Stimulated activated naive B cell treated with anti-CD40 and anti-IgM and Interleukin-4, amounts not matched to agents 10 μg/mL and 1 μg/mL and 100 μg/mL, for 72 hours (primary cell): Measurements from ENCODE around the gene CAMTA1.
"Not testable (repeated sequence)": the region's sequence is repeated elsewhere in the genome, so short reads cannot be mapped to it uniquely, and the experiment has no call there.

Experiments
- ATAC-seq, 2 donors: fragments of 150-1000 bp; cut with Tn5 transposase; replicated peaks; 2 replicates each; pipeline ENCODE4 v1.10.0; 2021; ENCODE audit warnings: moderate library complexity in 1 of 2
- DNase-seq: peaks from one replicate; pipeline ENCODE4 v3.0.0; 2021
- H3K27ac Mint-ChIP-seq: one replicate; pipeline ENCODE4 v1.8.0; 2022; ENCODE audit warnings: mild to moderate bottlenecking, mixed read lengths
- H3K27me3 Mint-ChIP-seq, 2 donors: one replicate each; pipeline ENCODE4 v1.8.0; 2022; ENCODE audit warnings: mixed read lengths in 2 of 2
- H3K36me3 Mint-ChIP-seq, 2 donors: one replicate each; pipeline ENCODE4 v1.8.0; 2022; ENCODE audit warnings: mixed read lengths in 2 of 2, mild to moderate bottlenecking in 1 of 2
- H3K4me1 Mint-ChIP-seq, 2 donors: one replicate each; pipeline ENCODE4 v1.8.0; 2022; ENCODE audit warnings: mixed read lengths in 2 of 2, mild to moderate bottlenecking in 1 of 2
- H3K4me3 Mint-ChIP-seq, 2 donors: one replicate each; pipeline ENCODE4 v1.8.0; 2022; ENCODE audit warnings: mild to moderate bottlenecking in 2 of 2, mixed read lengths in 2 of 2, moderate library complexity in 1 of 2
- H3K9me3 Mint-ChIP-seq, 2 donors: one replicate each; pipeline ENCODE4 v1.8.0; 2022; ENCODE audit warnings: mixed read lengths in 2 of 2, mild to moderate bottlenecking in 1 of 2

Gene CAMTA1

GRCh38 chr1:7684861-7685635, 899.8 kb downstream of the CAMTA1 start:
- no peak for DNase-seq
- H3K27ac Mint-ChIP-seq: no peak overlapping the region
- no peaks in the 10 kb centered on the region for H3K36me3 Mint-ChIP-seq
- H3K9me3 Mint-ChIP-seq: no peaks in the 10 kb centered on the region
- no peaks in the 10 kb centered on the region for H3K4me1 Mint-ChIP-seq
- H3K4me3 Mint-ChIP-seq: no peak overlapping the region
- no peak for ATAC-seq
- H3K27me3 Mint-ChIP-seq: peaks cover 15 to 32% of the 10 kb centered on the region in 2 donors

GRCh38 chr1:7686301-7686850, 901.1 kb downstream of the CAMTA1 start:
- DNase-seq (no peak), ATAC-seq (no peak)
- H3K9me3 Mint-ChIP-seq: peaks cover 0 to 4% of the 10 kb centered on the region in 2 donors
- H3K36me3 Mint-ChIP-seq: peaks cover under 1 to 4% of the 10 kb centered on the region in 2 donors
- no peak overlapping the region for H3K4me3 Mint-ChIP-seq
- no peaks in the 10 kb centered on the region for H3K4me1 Mint-ChIP-seq
- peaks cover 18 to 27% of the 10 kb centered on the region in 2 donors for H3K27me3 Mint-ChIP-seq
- no peak overlapping the region for H3K27ac Mint-ChIP-seq

- Mint-ChIP-seq H3K27me3 (peaks cover 25 to 27% of the 10 kb centered on the region in 2 donors), H3K9me3 (peaks cover 3 to 10% of the 10 kb centered on the region in 2 donors), H3K36me3 (peaks cover 3 to 6% of the 10 kb centered on the region in 2 donors), H3K4me1 (no peaks in the 10 kb centered on the region), H3K27ac (no peak overlapping the region), H3K4me3 (no peak overlapping the region)
- ATAC-seq (no peak), DNase-seq (no peak)
Measured at GRCh38 chr1:7687411-7687810, 902.2 kb downstream of the CAMTA1 start.

GRCh38 chr1:7688659-7689058, 903.4 kb downstream of the CAMTA1 start:
- Mint-ChIP-seq H3K4me3 (no peak overlapping the region), H3K36me3 (peaks cover 3 to 10% of the 10 kb centered on the region in 2 donors), H3K27me3 (peaks cover 35 to 39% of the 10 kb centered on the region in 2 donors), H3K4me1 (no peaks in the 10 kb centered on the region), H3K27ac (no peak overlapping the region), H3K9me3 (peaks cover 14 to 19% of the 10 kb centered on the region in 2 donors)
- DNase-seq: no peak
- no peak for ATAC-seq

GRCh38 chr1:7689307-7689706, 904.1 kb downstream of the CAMTA1 start:
- H3K27ac Mint-ChIP-seq: not testable (repeated sequence)

GRCh38 chr1:7690076-7690475, 904.8 kb downstream of the CAMTA1 start:
- H3K9me3 Mint-ChIP-seq: peaks cover 17 to 24% of the 10 kb centered on the region in 2 donors
- H3K36me3 Mint-ChIP-seq: peaks cover 7 to 14% of the 10 kb centered on the region in 2 donors
- DNase-seq (no peak), ATAC-seq (no peak)
- H3K27me3 Mint-ChIP-seq: peaks cover 43 to 44% of the 10 kb centered on the region in 2 donors
- H3K4me3 Mint-ChIP-seq: no peak overlapping the region
- no peak overlapping the region for H3K27ac Mint-ChIP-seq
- H3K4me1 Mint-ChIP-seq: no peaks in the 10 kb centered on the region

More at GRCh38 chr1:7689307-7689706, 904.1 kb downstream of the CAMTA1 start:
- not testable (repeated sequence) for ATAC-seq, H3K4me3 Mint-ChIP-seq, DNase-seq, H3K4me1 Mint-ChIP-seq
- H3K9me3 Mint-ChIP-seq: peaks cover 17 to 24% of the 10 kb centered on the region in 2 donors
- peaks cover 7 to 14% of the 10 kb centered on the region in 2 donors for H3K36me3 Mint-ChIP-seq
- peaks cover 39 to 43% of the 10 kb centered on the region in 2 donors for H3K27me3 Mint-ChIP-seq

- DNase-seq (no peak), ATAC-seq (no peak)
- Mint-ChIP-seq H3K27ac (no peak overlapping the region), H3K9me3 (peaks cover 17 to 24% of the 10 kb centered on the region in 2 donors), H3K4me3 (no peak overlapping the region), H3K27me3 (peaks cover 41 to 43% of the 10 kb centered on the region in 2 donors), H3K36me3 (peaks cover 7 to 14% of the 10 kb centered on the region in 2 donors), H3K4me1 (no peaks in the 10 kb centered on the region)
Measured at GRCh38 chr1:7690496-7691182, 905.4 kb downstream of the CAMTA1 start.

- no peak for DNase-seq
- H3K9me3 Mint-ChIP-seq: peaks cover 17 to 24% of the 10 kb centered on the region in 2 donors
- no peak overlapping the region for H3K4me3 Mint-ChIP-seq
- ATAC-seq: no peak
- no peaks in the 10 kb centered on the region for H3K4me1 Mint-ChIP-seq
- no peak overlapping the region for H3K27ac Mint-ChIP-seq
- H3K36me3 Mint-ChIP-seq: peaks cover 7 to 14% of the 10 kb centered on the region in 2 donors
- H3K27me3 Mint-ChIP-seq: peaks cover 37 to 43% of the 10 kb centered on the region in 2 donors
Measured at GRCh38 chr1:7691576-7691975, 906.3 kb downstream of the CAMTA1 start.

- Mint-ChIP-seq H3K36me3 (peaks cover 7 to 14% of the 10 kb centered on the region in 2 donors), H3K9me3 (peaks cover 17 to 24% of the 10 kb centered on the region in 2 donors), H3K4me1 (no peaks in the 10 kb centered on the region), H3K4me3 (no peak overlapping the region), H3K27ac (no peak overlapping the region), H3K27me3 (peaks cover 34 to 40% of the 10 kb centered on the region in 2 donors)
- no peak for ATAC-seq
- DNase-seq: no peak
Measured at GRCh38 chr1:7692005-7692404, 906.8 kb downstream of the CAMTA1 start.

- Mint-ChIP-seq H3K9me3 (peaks cover 17 to 24% of the 10 kb centered on the region in 2 donors), H3K36me3 (peaks cover 7 to 14% of the 10 kb centered on the region in 2 donors), H3K27me3 (peaks cover 37 to 38% of the 10 kb centered on the region in 2 donors)
- not testable (repeated sequence) for H3K27ac Mint-ChIP-seq, ATAC-seq, H3K4me3 Mint-ChIP-seq, H3K4me1 Mint-ChIP-seq, DNase-seq
Measured at GRCh38 chr1:7693037-7693436, 907.8 kb downstream of the CAMTA1 start.

- Mint-ChIP-seq H3K9me3 (peaks cover 17 to 24% of the 10 kb centered on the region in 2 donors), H3K4me1 (no peaks in the 10 kb centered on the region), H3K27ac (no peak overlapping the region), H3K36me3 (peaks cover 7 to 14% of the 10 kb centered on the region in 2 donors), H3K27me3 (peaks cover 37 to 38% of the 10 kb centered on the region in 2 donors), H3K4me3 (no peak overlapping the region)
- ATAC-seq: no peak
- no peak for DNase-seq
Measured at GRCh38 chr1:7693662-7694061, 908.4 kb downstream of the CAMTA1 start.

GRCh38 chr1:7694600-7695496, 909.6 kb downstream of the CAMTA1 start:
- DNase-seq (no peak), ATAC-seq (no peak)
- Mint-ChIP-seq H3K9me3 (peaks cover 17 to 24% of the 10 kb centered on the region in 2 donors), H3K27me3 (peaks cover 37 to 38% of the 10 kb centered on the region in 2 donors), H3K4me1 (no peaks in the 10 kb centered on the region), H3K36me3 (peaks cover 7 to 14% of the 10 kb centered on the region in 2 donors), H3K4me3 (no peak overlapping the region), H3K27ac (no peak overlapping the region)

- Mint-ChIP-seq H3K9me3 (peaks cover 17 to 24% of the 10 kb centered on the region in 2 donors), H3K36me3 (peaks cover 7 to 14% of the 10 kb centered on the region in 2 donors), H3K27ac (no peak overlapping the region), H3K4me1 (no peaks in the 10 kb centered on the region), H3K4me3 (no peak overlapping the region), H3K27me3 (peaks cover 37% of the 10 kb centered on the region in 2 donors)
- ATAC-seq (no peak), DNase-seq (no peak)
Measured at GRCh38 chr1:7695497-7696117, 910.4 kb downstream of the CAMTA1 start.
